HCT116 (cell line): Measurements from ENCODE around the gene CLEC19A. TPM values are rescaled to one million over a fixed set of nuclear protein-coding genes. Genes with fewer than 3 reads are reported as not detected.

ENCODE experiments used
- ATAC-seq: fragments of 200-7000 bp; cut with Tn5 transposase; 2 replicates; pipeline ENCODE4 v1.9.1; 2020; ENCODE audit warnings: mild to moderate bottlenecking, moderate library complexity
- BruUV-seq: library from RNA; stranded (reverse); fragments of 400-500 nt; replicated peaks from 2 replicates; lab custom pipeline; 2021; lab: Mats Ljungman, UMichigan
- CTCF ChIA-PET: fragments of 300-600 bp; sonication (Branson Sonifier 250); formaldehyde crosslinking; loops from one replicate; lab custom pipeline; 2021; ENCODE audit warnings: antibody characterized with exemption; lab: Charles Lee
- POLR2A ChIA-PET: fragments of 300-600, 350-600 bp; sonication (Branson Sonifier 250); formaldehyde crosslinking; loops from one replicate; lab custom pipeline; 2021; ENCODE audit warnings: antibody characterized with exemption; lab: Charles Lee
- RAD21 ChIA-PET, 2 experiments: fragments of 300-600 bp; sonication (Branson Sonifier 250); formaldehyde crosslinking; loops; one replicate each; lab custom pipeline; 2023; ENCODE audit warnings: low total read pairs in 2 of 2; ENCODE audit not compliant: uncharacterized antibody in 2 of 2, unreplicated experiment in 2 of 2, low non-redundant PET in 1 of 2; lab: Charles Lee
- DNase-seq: peaks from one replicate; pipeline ENCODE4 v3.0.0-alpha.2; 2010; ENCODE audit warnings: low read depth, low spot score
- H2AFZ ChIP-seq: fragments of 200-600 bp; shearing (Covaris generic), sonication (generic); 2 replicates; pipeline ENCODE4 v1.6.1; 2017; ENCODE audit warnings: low read depth, mixed run types, mixed read lengths, antibody characterized with exemption, low read length; ENCODE audit not compliant: poor library complexity, severe bottlenecking
- H3K27ac ChIP-seq: 2 replicates; pipeline ENCODE4 v1.5.1; 2012; ENCODE audit warnings: low read depth, low read length
- H3K27me3 ChIP-seq: fragments of 200-600 bp; sonication (generic); 2 replicates; pipeline ENCODE4 v1.6.1; 2016; ENCODE audit warnings: mixed run types, low read length, mixed read lengths; ENCODE audit not compliant: insufficient read depth
- H3K36me3 ChIP-seq, 2 experiments: fragments of 200-500 bp in 1 of 2; fragments of 200-600 bp in 1 of 2; sonication (Bioruptor generic) in 1 of 2; sonication (generic) in 1 of 2; 2 replicates each; pipeline versions ENCODE4 v1.5.1 to v1.6.1; 2014 to 2016; ENCODE audit warnings: low read length in 2 of 2, inconsistent platforms in 1 of 2, mixed read lengths in 1 of 2, mixed run types in 1 of 2; ENCODE audit not compliant: insufficient read depth in 2 of 2, control insufficient read depth in 1 of 2
- H3K4me1 ChIP-seq, 2 experiments: fragments of 200-600 bp in 1 of 2; sonication (generic) in 1 of 2; 2 replicates each; pipeline versions ENCODE4 v1.5.1 to v1.6.1; 2012 to 2017; ENCODE audit warnings: low read length in 2 of 2, inconsistent platforms in 1 of 2, mild to moderate bottlenecking in 1 of 2, mixed read lengths in 1 of 2, mixed run types in 1 of 2, moderate library complexity in 1 of 2; ENCODE audit not compliant: insufficient read depth in 2 of 2, control insufficient read depth in 1 of 2
- H3K4me2 ChIP-seq: fragments of 200-600 bp; sonication (generic); 2 replicates; pipeline ENCODE4 v1.6.1; 2017; ENCODE audit warnings: mixed run types, low read length, mixed read lengths
- H3K4me3 ChIP-seq, 2 experiments: fragments of 200-600 bp in 1 of 2; sonication (generic) in 1 of 2; replicated peaks in 1 of 2; 2 replicates each; pipeline ENCODE4 v1.5.1; 2011 to 2016; ENCODE audit warnings: low read length in 2 of 2, control low read depth in 1 of 2, low read depth in 1 of 2, mild to moderate bottlenecking in 1 of 2, mixed read lengths in 1 of 2, mixed run types in 1 of 2
- H3K79me2 ChIP-seq: fragments of 200-600 bp; sonication (generic); 2 replicates; pipeline ENCODE4 v1.6.1; 2017; ENCODE audit warnings: mild to moderate bottlenecking, mixed run types, low read length, moderate library complexity, mixed read lengths; ENCODE audit not compliant: insufficient read depth
- H3K9ac ChIP-seq: fragments of 200-600 bp; sonication (generic); 2 replicates; pipeline ENCODE4 v1.6.1; 2016; ENCODE audit warnings: low read length, mixed read lengths
- H3K9me2 ChIP-seq: fragments of 200-600 bp; sonication (generic), shearing (Covaris generic); 2 replicates; pipeline ENCODE4 v1.6.1; 2017; ENCODE audit warnings: mixed run types, mild to moderate bottlenecking, moderate library complexity; ENCODE audit not compliant: insufficient read depth
- H3K9me3 ChIP-seq, 2 experiments: fragments of 200-500 bp in 1 of 2; fragments of 200-600 bp in 1 of 2; sonication (Bioruptor generic) in 1 of 2; sonication (generic) in 1 of 2; 2 replicates each; pipeline ENCODE4 v1.6.1; 2014 to 2017; ENCODE audit warnings: low read length in 2 of 2, mixed read lengths in 2 of 2, inconsistent platforms in 1 of 2, low read depth in 1 of 2, mild to moderate bottlenecking in 1 of 2, mixed run types in 1 of 2, moderate library complexity in 1 of 2; ENCODE audit not compliant: control insufficient read depth in 1 of 2, insufficient read depth in 1 of 2
- H4K20me1 ChIP-seq: fragments of 200-600 bp; sonication (generic), shearing (Covaris generic); 2 replicates; pipeline ENCODE4 v1.6.1; 2017; ENCODE audit warnings: mixed run types, mild to moderate bottlenecking, moderate library complexity; ENCODE audit not compliant: insufficient read depth
- ATF3 ChIP-seq: IDR thresholded peaks from 2 replicates; pipeline ENCODE4 v1.6.1; 2012
- CBX3 ChIP-seq: IDR thresholded peaks from 2 replicates; pipeline ENCODE4 v1.6.1; 2012; ENCODE audit warnings: low read depth
- CEBPB ChIP-seq: IDR thresholded peaks from 2 replicates; pipeline ENCODE4 v1.6.1; 2012; ENCODE audit warnings: low read depth
- CTCF ChIP-seq, 3 experiments: fragments of 200-600 bp in 1 of 3; sonication (generic) in 1 of 3; IDR thresholded peaks in 2 of 3; conservative IDR thresholded peaks in 1 of 3; 2 replicates each; pipeline ENCODE4 v1.5.1; 2012 to 2017; ENCODE audit warnings: low read depth in 2 of 3, low read length in 2 of 3, antibody characterized with exemption in 1 of 3, borderline replicate concordance in 1 of 3, control low read depth in 1 of 3, mild to moderate bottlenecking in 1 of 3, mixed read lengths in 1 of 3, mixed run types in 1 of 3, moderate library complexity in 1 of 3; ENCODE audit not compliant: insufficient read depth in 1 of 3
- ELF1 ChIP-seq: IDR thresholded peaks from 2 replicates; pipeline ENCODE4 v1.6.1; 2012; ENCODE audit warnings: low read depth, borderline replicate concordance
- EZH2phosphoT487 ChIP-seq: fragments of 200-600 bp; IDR thresholded peaks from 2 replicates; pipeline ENCODE4 v1.6.1; 2018; ENCODE audit warnings: antibody characterized with exemption, borderline replicate concordance
- FOSL1 ChIP-seq: IDR thresholded peaks from 2 replicates; pipeline ENCODE4 v1.6.1; 2012; ENCODE audit warnings: low read depth
- JUND ChIP-seq: IDR thresholded peaks from 2 replicates; pipeline ENCODE4 v1.6.1; 2012
- MAX ChIP-seq: IDR thresholded peaks from 2 replicates; pipeline ENCODE4 v1.6.1; 2012
- REST ChIP-seq: IDR thresholded peaks from 2 replicates; pipeline ENCODE4 v1.6.1; 2012; ENCODE audit warnings: low read depth
- SRF ChIP-seq: IDR thresholded peaks from 2 replicates; pipeline ENCODE4 v1.6.1; 2012; ENCODE audit warnings: low read depth
- YY1 ChIP-seq: IDR thresholded peaks from 2 replicates; pipeline ENCODE4 v1.6.1; 2011; ENCODE audit warnings: low read length, low read depth, moderate library complexity, mild to moderate bottlenecking; ENCODE audit not compliant: insufficient replicate concordance; ENCODE audit errors: extremely low read depth
- ZBTB33 ChIP-seq: IDR thresholded peaks from 2 replicates; pipeline ENCODE4 v1.6.1; 2011; ENCODE audit warnings: mild to moderate bottlenecking, low read length, moderate library complexity; ENCODE audit not compliant: insufficient replicate concordance; ENCODE audit errors: extremely low read depth
- ZFX ChIP-seq: fragments of 450-650 bp; IDR thresholded peaks from 2 replicates; pipeline ENCODE4 v1.6.1; 2017
- ZNF274 ChIP-seq: fragments of 200-500 bp; sonication (Bioruptor generic); IDR thresholded peaks from 2 replicates; pipeline ENCODE4 v1.6.1; 2014; ENCODE audit warnings: mild to moderate bottlenecking, low read depth, low read length, inconsistent platforms
- intact Hi-C: fragments of 100-400 bp; cut with micrococcal nuclease; formaldehyde crosslinking; loops from 2 replicates; pipeline ENCODE4 v1.10.0; 2022
- total RNA-seq: library from RNA; stranded (reverse); gene quantifications from one replicate; pipeline ENCODE4 v1.2.1, GENCODE V29; 2021; ENCODE audit not compliant: unreplicated experiment

The CLEC19A gene
- total RNA-seq, 1 experiment from 2014 or later = not detected

- no peak for TF ChIP-seq ZBTB33
- TF ChIP-seq YY1 = no peak
- TF ChIP-seq FOSL1 = no peak
- no peak for TF ChIP-seq SRF
These were observed 8.7 kb downstream of the CLEC19A start (continued) for GRCh38 chr16:19294156-19294649.

- DNase-seq (no peak), ATAC-seq (no peak)
- Histone ChIP-seq H3K9ac (no peak overlapping the region), H3K4me2 (no peak overlapping the region), H3K4me1 (peaks cover 4 to 10% of the 10 kb centered on the region in 2 experiments; a peak in 3 of 4 replicates), H3K36me3 (no peaks in the 10 kb centered on the region), H3K27ac (no peak overlapping the region), H3K9me2 (no peaks in the 10 kb centered on the region), H3K4me3 (no peak overlapping the region), H3K9me3 (no peaks in the 10 kb centered on the region), H2AFZ (no peak overlapping the region), H3K79me2 (no peaks in the 10 kb centered on the region), H4K20me1 (no peaks in the 10 kb centered on the region), H3K27me3 (peaks cover 16% of the 10 kb centered on the region; the same call in 1 of the 2 replicates)
- ChIA-PET POLR2A (no interaction called here), CTCF (no interaction called here), RAD21 (no interaction called here)
- no TSS peak for BruUV-seq
- intact Hi-C loops = no loop called here
- TF ChIP-seq CEBPB (no peak), YY1 (no peak), ZBTB33 (no peak), REST (no peak), ELF1 (no peak), FOSL1 (no peak), JUND (no peak), EZH2phosphoT487 (no peak), ZNF274 (no peak), CBX3 (no peak), ATF3 (no peak), CTCF (IDR thresholded peaks at IDR 0.05 in 2 of 3, conservative IDR thresholded peaks at IDR 0.05 in 1 of 3; ENCODE audit: borderline replicate concordance in 1 of 3, insufficient read depth in 1 of 3, low read depth in 2 of 3, low read length in 2 of 3) (no peak), ZFX (no peak), MAX (no peak)
These were observed 9.9 kb downstream of the CLEC19A start for GRCh38 chr16:19295393-19295792.
